Stimulated activated CD8-positive, alpha-beta memory T cell treated with anti-CD3 and anti-CD28 coated beads, Interleukin-15, amount 100 ng/mL, for 1 hour (primary cell): ENCODE results near the gene FGD4.

Experiments used
- DNase-seq: peaks from one replicate; pipeline ENCODE4 v3.0.0-alpha.2; 2020; ENCODE audit warnings: low read depth

FGD4 gene

GRCh38 chr12:32606443-32606842 lies 207.1 kb downstream of the FGD4 start:
- no peak for DNase-seq

- no peak for DNase-seq
Measured at GRCh38 chr12:32609966-32610365, 210.6 kb downstream of the FGD4 start.

DNA sequence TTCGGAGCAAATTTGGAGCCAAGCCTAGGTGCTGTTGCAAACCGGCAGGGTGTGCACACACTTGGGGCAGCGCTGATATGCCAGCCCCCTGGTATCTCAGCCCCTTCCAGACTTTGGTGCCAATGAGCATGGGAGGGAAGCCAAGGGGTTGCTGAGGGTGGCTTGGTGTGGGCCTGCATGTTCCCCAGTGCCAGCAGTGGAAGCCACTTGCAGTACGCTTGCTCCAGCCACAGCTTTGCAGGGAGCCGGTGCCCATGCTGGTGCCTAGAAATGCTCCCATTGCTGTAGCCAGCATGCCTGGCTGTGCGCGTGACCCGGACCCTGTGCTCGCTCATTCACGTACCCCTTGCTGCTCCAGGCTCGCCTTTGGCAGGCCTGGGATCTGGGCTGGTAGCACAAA lies 212.6 kb downstream of the FGD4 start:
- no peak for DNase-seq

DNA sequence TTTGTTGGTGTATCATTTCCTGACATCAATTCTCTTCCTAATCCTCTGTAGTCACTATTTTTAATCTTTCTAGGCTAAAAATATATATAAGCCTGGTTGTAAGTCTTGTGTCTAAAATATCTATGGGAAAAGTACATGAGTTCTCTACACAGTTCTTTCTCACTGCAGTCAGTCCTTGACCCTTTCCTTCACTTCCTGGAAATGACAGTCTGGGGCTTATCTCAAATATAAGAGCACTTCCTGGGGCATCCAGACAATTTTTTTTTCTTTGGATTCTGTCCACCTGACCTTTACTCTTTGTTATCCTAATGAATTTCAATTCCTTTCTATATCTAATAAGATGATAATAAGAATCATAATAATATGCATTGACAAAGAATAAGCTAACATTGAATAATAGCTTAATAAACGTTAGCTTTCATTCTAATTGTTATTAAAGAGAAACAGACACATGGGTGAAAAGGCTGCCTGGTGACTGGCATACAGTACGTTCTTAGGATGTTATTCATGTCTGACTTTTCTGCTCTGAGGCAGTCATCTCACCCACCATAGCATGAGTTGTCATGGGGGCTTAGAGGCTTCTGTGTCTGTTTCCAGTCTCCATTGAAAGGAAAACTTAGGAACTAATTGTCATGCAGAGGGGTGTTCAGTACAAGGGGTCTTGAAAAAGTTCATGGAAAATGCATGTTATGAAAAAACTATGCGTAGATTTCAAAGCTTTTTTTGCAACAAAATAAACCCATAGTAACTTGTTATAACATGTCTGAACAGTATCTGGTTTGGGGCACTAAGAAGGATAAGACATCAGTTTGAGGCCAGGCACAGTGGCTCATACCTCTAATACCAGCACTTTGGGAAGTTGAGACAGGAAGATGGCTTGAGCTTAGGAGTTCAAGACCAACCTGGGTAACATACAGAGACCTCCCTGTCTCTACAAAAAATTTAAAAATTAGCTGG lies 213.6 kb downstream of the FGD4 start:
- no peak for DNase-seq

- DNase-seq: no peak
Measured at GRCh38 chr12:32615441-32615840, 216.1 kb downstream of the FGD4 start.

- no peak for DNase-seq
Measured at GRCh38 chr12:32617534-32617933, 218.2 kb downstream of the FGD4 start.

- DNase-seq: no peak
Measured at GRCh38 chr12:32618115-32618514, 218.8 kb downstream of the FGD4 start.

- no peak for DNase-seq
Measured at GRCh38 chr12:32627976-32628375, 228.6 kb downstream of the FGD4 start.

DNA sequence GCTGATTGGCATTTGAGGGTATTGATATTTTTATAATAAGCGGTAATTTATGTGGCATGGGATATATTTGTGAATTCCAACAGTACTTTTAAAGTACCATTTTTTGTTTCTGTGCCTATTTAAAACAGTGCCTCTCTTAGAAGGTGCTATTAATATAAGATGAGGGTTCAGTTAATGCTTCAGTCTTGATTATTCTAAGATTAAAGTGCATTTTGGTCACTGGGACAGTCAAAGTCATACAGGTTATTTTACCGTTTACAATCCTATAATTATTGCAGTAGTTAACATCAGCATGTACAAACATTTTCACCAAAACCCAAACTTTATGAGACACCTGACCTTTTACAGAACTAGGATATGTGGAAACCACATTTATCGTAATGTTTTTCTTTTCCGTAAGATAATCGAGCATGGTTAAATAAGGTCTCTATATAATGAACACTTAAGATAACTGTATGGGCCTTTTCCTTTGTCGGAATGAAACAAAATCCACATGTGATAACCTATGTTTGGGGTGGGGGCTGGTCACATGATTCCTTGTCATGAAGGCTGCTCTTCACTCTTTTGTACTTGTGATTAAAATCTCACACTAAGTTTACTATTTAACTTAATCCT lies 242.0 kb downstream of the FGD4 start:
- no peak for DNase-seq

- no peak for DNase-seq
Measured at GRCh38 chr12:32644431-32644830, 245.1 kb downstream of the FGD4 start.

- no peak for DNase-seq
Measured at GRCh38 chr12:32647275-32647674, 247.9 kb downstream of the FGD4 start.

DNA sequence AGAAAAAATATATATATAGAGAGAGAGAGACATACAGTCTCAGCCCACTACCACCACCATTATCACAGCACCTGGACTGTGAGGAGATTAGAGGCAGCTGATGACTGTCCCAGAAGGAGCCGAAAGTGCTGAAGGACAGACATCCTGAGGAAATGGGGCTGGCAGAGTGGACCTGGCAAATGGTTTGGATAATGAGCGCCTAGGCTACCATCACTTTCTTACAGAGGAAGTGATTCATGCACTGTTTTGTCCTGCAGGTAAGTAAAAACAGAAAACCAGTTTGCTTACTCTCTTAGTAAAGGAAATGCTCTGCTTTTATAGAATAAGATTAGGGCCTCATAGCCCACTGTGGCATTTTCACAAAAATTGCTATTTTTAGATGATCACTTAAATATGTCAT lies 251.2 kb downstream of the FGD4 start:
- DNase-seq: no peak

GRCh38 chr12:32651151-32651955 lies 252.0 kb downstream of the FGD4 start:
- no peak for DNase-seq

DNA sequence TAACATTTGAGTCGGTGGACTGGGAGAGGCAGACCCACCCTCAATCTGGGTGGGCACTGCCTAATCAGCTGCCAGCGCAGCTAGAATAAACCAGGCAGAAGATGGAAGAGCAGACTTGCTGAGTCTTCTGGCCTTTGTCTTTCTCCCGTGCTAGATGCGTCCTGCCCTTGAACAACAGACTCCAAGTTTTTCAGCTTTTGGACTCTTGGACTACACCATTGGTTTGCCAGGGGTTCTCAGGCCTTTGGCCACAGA lies 252.5 kb downstream of the FGD4 start:
- DNase-seq: no peak

DNA sequence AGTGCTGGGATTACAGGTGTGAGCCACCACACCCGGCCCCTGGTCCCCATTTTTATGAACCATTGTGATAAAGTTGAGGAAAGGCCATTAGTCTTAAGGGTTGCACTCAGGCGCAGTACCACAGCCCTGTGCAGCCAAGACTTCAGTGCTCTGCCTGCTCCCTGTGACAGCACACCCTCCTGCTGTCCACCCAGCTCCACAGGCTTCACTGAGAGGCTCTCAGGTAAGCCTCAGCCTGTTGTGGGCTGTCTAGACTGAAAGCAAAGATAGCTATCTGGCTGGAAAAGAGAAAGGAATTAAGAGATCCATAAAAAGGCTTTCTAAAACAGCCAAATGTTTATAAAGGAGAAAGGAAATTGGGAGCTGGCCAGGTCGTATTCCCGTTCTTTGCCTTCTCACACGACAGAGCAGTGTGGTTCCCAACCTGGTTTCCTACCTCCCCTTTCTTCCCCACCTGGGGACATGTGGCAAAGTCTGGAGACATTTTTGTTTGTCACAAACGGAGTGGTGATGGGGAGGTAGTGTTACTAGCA lies 260.6 kb downstream of the FGD4 start:
- no peak for DNase-seq

GRCh38 chr12:32661706-32662105 lies 262.3 kb downstream of the FGD4 start:
- DNase-seq: no peak

GRCh38 chr12:32662665-32663064 lies 263.3 kb downstream of the FGD4 start:
- DNase-seq: no peak

- DNase-seq: no peak
Measured at GRCh38 chr12:32666018-32666417, 266.7 kb downstream of the FGD4 start.

DNA sequence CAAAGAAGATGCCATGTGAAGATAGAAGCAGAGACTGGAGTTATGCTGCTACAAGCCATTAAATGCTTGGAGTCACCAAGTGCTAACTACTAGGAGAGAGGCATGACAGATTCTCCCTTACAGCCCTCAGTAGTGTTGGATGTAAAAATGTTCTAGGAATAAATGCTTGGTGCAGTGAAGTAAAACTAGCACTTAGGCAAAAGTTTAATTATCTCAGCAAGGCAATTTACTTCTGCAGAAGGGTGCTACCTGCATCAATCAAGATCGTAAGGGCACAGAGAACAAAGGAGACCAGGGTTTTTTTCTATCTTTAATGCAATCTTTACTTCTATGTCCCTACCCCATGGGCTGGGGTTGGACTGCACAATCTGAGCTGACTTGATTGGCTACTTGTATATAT lies 270.2 kb downstream of the FGD4 start:
- no peak for DNase-seq

- DNase-seq: no peak
Measured at GRCh38 chr12:32671930-32672780, 272.8 kb downstream of the FGD4 start.

- DNase-seq: peak; percentile 81
Measured at GRCh38 chr12:32679091-32679919, 279.9 kb downstream of the FGD4 start, which contains the start of gene DNM1L. Gene DNM1L, plus strand, starts transcription at chr12:32679301. Its CDS starts 63 bp downstream, at chr12:32679364.
